ENCODE results near the gene CA9. TPM values are rescaled to one million over a fixed set of nuclear protein-coding genes. Genes with fewer than 3 reads are reported as not detected.
"Not testable (repeated sequence)": the region's sequence is repeated elsewhere in the genome, so short reads cannot be mapped to it uniquely, and the experiment has no call there.

The CA9 gene
- polyA plus RNA-seq (ENCODE audit: insufficient read length in 4 of 4): 1 to 10 TPM in 1 of 4 donors, under 1 TPM in 3; 0.63 to 1.6 (median 0.73) TPM

GRCh38 chr9:35673132-35674024, at the start of gene CA9:
TSS of gene CA9 (plus strand) at chr9:35673928. CDS start at chr9:35673960, 32 bp downstream.
- DNase-seq (ENCODE audit: low read depth in 4 of 4, low spot score in 3 of 4): no peak

- no peak for DNase-seq (ENCODE audit: low read depth in 4 of 4, low spot score in 3 of 4)
Observed at GRCh38 chr9:35627575-35627974, 46.2 kb upstream of the CA9 start.

GRCh38 chr9:35628389-35628991, 45.2 kb upstream of the CA9 start:
- DNase-seq (ENCODE audit: low read depth in 4 of 4, low spot score in 3 of 4): no peak

GRCh38 chr9:35629597-35629996, 44.1 kb upstream of the CA9 start:
- no peak for DNase-seq (ENCODE audit: low read depth in 4 of 4, low spot score in 3 of 4)

- no peak for DNase-seq (ENCODE audit: low read depth in 4 of 4, low spot score in 3 of 4)
Observed at GRCh38 chr9:35635730-35636129, 38.0 kb upstream of the CA9 start.

GRCh38 chr9:35636135-35636876, 37.4 kb upstream of the CA9 start:
- DNase-seq (ENCODE audit: low read depth in 4 of 4, low spot score in 3 of 4): no peak

GRCh38 chr9:35636877-35637246, 36.9 kb upstream of the CA9 start:
- DNase-seq (ENCODE audit: low read depth in 4 of 4, low spot score in 3 of 4): not testable (repeated sequence)

- DNase-seq (ENCODE audit: low read depth in 4 of 4, low spot score in 3 of 4): not testable (repeated sequence)
Observed at GRCh38 chr9:35637427-35637955, 36.2 kb upstream of the CA9 start.

- not testable (repeated sequence) for DNase-seq (ENCODE audit: low read depth in 4 of 4, low spot score in 3 of 4)
Observed at GRCh38 chr9:35638751-35639150, 35.0 kb upstream of the CA9 start.

- not testable (repeated sequence) for DNase-seq (ENCODE audit: low read depth in 4 of 4, low spot score in 3 of 4)
Observed at GRCh38 chr9:35639225-35639624, 34.5 kb upstream of the CA9 start.

GRCh38 chr9:35639631-35640030, 34.1 kb upstream of the CA9 start:
- no peak for DNase-seq (ENCODE audit: low read depth in 4 of 4, low spot score in 3 of 4)

GRCh38 chr9:35640431-35640830, 33.3 kb upstream of the CA9 start:
- not testable (repeated sequence) for DNase-seq (ENCODE audit: low read depth in 4 of 4, low spot score in 3 of 4)

GRCh38 chr9:35641478-35641877, 32.2 kb upstream of the CA9 start:
- not testable (repeated sequence) for DNase-seq (ENCODE audit: low read depth in 4 of 4, low spot score in 3 of 4)

- no peak for DNase-seq (ENCODE audit: low read depth in 4 of 4, low spot score in 3 of 4)
Observed at GRCh38 chr9:35643046-35643445, 30.7 kb upstream of the CA9 start.

- DNase-seq (ENCODE audit: low read depth in 4 of 4, low spot score in 3 of 4): not testable (repeated sequence)
Observed at GRCh38 chr9:35645736-35646135, 28.0 kb upstream of the CA9 start.

GRCh38 chr9:35646153-35646532, 27.6 kb upstream of the CA9 start:
- DNase-seq (ENCODE audit: low read depth in 4 of 4, low spot score in 3 of 4): peak in 3 of 4 donors; percentile 46 to 68 (median 57)

- DNase-seq (ENCODE audit: low read depth in 4 of 4, low spot score in 3 of 4): peak; percentile 84 to 88 (median 86)
Observed at GRCh38 chr9:35646533-35647265, 27.0 kb upstream of the CA9 start.

- no peak for DNase-seq (ENCODE audit: low read depth in 4 of 4, low spot score in 3 of 4)
Observed at GRCh38 chr9:35649431-35650340, 24.0 kb upstream of the CA9 start.

Data from left renal pelvis (tissue), 4 donors.